HEK293T (cell line): ENCODE results near the gene SLC9A9.

Experiments used
- CTCF ChIA-PET: fragments of 350-600 bp; formaldehyde crosslinking; extraction: SDS; loops from one replicate; lab custom pipeline; 2021; ENCODE audit warnings: antibody characterized with exemption, inconsistent platforms; lab: Yijun Ruan, JAX
- POLR2A ChIA-PET: fragments of 350-600 bp; formaldehyde crosslinking; extraction: SDS; loops from one replicate; lab custom pipeline; 2020; ENCODE audit warnings: antibody characterized with exemption, inconsistent platforms; lab: Yijun Ruan, JAX
- DNase-seq: peaks from one replicate; pipeline ENCODE4 v3.0.0; 2012; ENCODE audit warnings: mixed read lengths; ENCODE audit errors: extremely low spot score
- ARNT ChIP-seq: fragments of 450-650 bp; IDR thresholded peaks from 2 replicates; pipeline ENCODE4 v1.6.1; 2017; ENCODE audit warnings: mild to moderate bottlenecking
- BHLHE40 ChIP-seq: fragments of 450-650 bp; IDR thresholded peaks from 2 replicates; pipeline ENCODE4 v1.6.1; 2016; ENCODE audit warnings: mild to moderate bottlenecking, moderate library complexity, borderline replicate concordance
- CTBP1 ChIP-seq: fragments of 450-650 bp; IDR thresholded peaks from 2 replicates; pipeline ENCODE4 v1.6.1; 2016; ENCODE audit warnings: borderline replicate concordance
- ELF4 ChIP-seq: fragments of 450-650 bp; IDR thresholded peaks from 2 replicates; pipeline ENCODE4 v1.6.1; 2017; ENCODE audit warnings: antibody characterized with exemption
- FOXA1 ChIP-seq: fragments of 450-650 bp; IDR thresholded peaks from 2 replicates; pipeline ENCODE4 v1.6.1; 2016; ENCODE audit warnings: mild to moderate bottlenecking
- FOXK2 ChIP-seq: fragments of 450-650 bp; IDR thresholded peaks from 2 replicates; pipeline ENCODE4 v1.6.1; 2016; ENCODE audit warnings: mild to moderate bottlenecking
- FOXM1 ChIP-seq: fragments of 450-650 bp; IDR thresholded peaks from 2 replicates; pipeline ENCODE4 v1.6.1; 2017; ENCODE audit warnings: mild to moderate bottlenecking, borderline replicate concordance
- HDGF ChIP-seq: fragments of 450-650 bp; IDR thresholded peaks from 2 replicates; pipeline ENCODE4 v1.6.1; 2017; ENCODE audit warnings: antibody characterized with exemption, borderline replicate concordance
- L3MBTL2 ChIP-seq: fragments of 450-650 bp; conservative IDR thresholded peaks from 2 replicates; pipeline ENCODE4 v1.6.1; 2016; ENCODE audit warnings: mild to moderate bottlenecking
- LEF1 ChIP-seq: fragments of 450-650 bp; IDR thresholded peaks from 2 replicates; pipeline ENCODE4 v1.6.1; 2017; ENCODE audit warnings: mild to moderate bottlenecking, borderline replicate concordance
- NFRKB ChIP-seq: fragments of 450-650 bp; IDR thresholded peaks from 2 replicates; pipeline ENCODE4 v1.6.1; 2016; ENCODE audit warnings: mild to moderate bottlenecking, moderate library complexity
- SP1 ChIP-seq: fragments of 450-650 bp; IDR thresholded peaks from 2 replicates; pipeline ENCODE4 v1.6.1; 2017
- SUZ12 ChIP-seq: fragments of 450-650 bp; IDR thresholded peaks from 2 replicates; pipeline ENCODE4 v1.6.1; 2016; ENCODE audit warnings: mild to moderate bottlenecking
- TARDBP ChIP-seq: fragments of 450-650 bp; IDR thresholded peaks from 2 replicates; pipeline ENCODE4 v1.6.1; 2016
- ZNF384 ChIP-seq: fragments of 450-650 bp; IDR thresholded peaks from 2 replicates; pipeline ENCODE4 v1.6.1; 2016
- TF ChIP-seq, protein P1 (sequence below): fragments of 450-650 bp; IDR thresholded peaks from 2 replicates; pipeline ENCODE4 v1.6.1; 2016

Gene SLC9A9

DNA sequence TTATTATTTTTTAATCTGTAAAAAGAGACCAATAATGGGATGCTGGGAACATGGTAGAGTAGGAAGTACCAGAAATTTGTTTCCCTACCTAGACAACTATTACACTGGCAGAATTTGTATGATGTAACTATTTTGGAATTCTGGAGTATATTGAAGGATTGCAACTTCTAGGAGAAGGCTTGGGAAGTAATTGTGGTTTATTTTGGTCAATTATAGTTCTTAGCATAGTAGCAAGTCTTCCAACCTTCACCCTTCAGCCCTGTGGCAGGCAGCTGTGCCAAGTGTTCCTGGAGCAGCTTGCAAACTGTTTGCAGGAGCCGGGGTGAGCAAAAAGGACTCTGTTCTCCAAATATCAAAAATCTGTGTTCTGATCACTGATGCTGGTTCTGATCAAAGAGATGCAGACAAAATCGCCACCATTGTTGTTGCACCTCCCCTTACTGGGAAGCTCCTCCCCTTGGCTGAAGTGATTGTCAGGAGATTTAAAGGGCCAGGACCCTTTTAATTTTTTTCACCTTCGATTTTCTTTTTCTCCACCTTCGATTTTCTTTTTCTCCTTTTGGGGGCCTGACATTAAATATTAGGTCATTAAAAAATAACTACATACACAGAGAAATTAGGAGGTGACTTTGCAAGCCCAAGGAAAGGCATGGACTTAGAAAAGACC lies 363.3 kb downstream of the SLC9A9 start:
- CTCF ChIA-PET = no interaction called here
- POLR2A ChIA-PET = no interaction called here
- TF ChIP-seq SUZ12 (no peak), FOXA1 (no peak), LEF1 (no peak), L3MBTL2 (no peak), TARDBP (no peak), NFRKB (no peak), FOXK2 (no peak), ARNT (no peak), CTBP1 (no peak), SP1 (no peak), ELF4 (no peak), HDGF (no peak), ZNF384 (no peak), FOXM1 (no peak), BHLHE40 (no peak)
- TF ChIP-seq, protein P1, sequence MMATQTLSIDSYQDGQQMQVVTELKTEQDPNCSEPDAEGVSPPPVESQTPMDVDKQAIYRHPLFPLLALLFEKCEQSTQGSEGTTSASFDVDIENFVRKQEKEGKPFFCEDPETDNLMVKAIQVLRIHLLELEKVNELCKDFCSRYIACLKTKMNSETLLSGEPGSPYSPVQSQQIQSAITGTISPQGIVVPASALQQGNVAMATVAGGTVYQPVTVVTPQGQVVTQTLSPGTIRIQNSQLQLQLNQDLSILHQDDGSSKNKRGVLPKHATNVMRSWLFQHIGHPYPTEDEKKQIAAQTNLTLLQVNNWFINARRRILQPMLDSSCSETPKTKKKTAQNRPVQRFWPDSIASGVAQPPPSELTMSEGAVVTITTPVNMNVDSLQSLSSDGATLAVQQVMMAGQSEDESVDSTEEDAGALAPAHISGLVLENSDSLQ = no peak
- peak; percentile 46 for DNase-seq

DNA sequence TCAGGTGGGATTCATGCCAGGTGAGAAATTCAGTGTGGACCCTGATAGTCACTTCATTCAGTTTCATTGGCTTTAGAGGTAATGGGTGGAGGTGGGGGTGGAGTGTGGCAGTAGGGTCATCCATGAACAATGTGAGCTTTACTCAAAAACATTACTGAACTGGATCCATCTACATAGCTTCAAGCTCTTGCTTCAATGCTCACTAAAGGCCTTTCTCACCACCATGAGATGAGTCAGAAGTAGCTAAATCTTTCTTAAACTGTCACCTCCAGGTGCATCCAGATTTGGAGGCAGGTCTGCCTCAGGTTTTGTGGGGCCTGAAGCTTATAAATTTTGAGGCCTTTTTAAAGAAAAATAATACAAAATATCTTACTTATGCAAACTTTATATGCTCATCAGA lies 365.1 kb downstream of the SLC9A9 start:
- DNase-seq = no peak
- CTCF ChIA-PET = no interaction called here
- TF ChIP-seq NFRKB (no peak), TARDBP (no peak), LEF1 (no peak), ARNT (no peak), HDGF (no peak), FOXM1 (no peak), SUZ12 (no peak), L3MBTL2 (no peak), SP1 (no peak), CTBP1 (no peak), FOXK2 (no peak), ZNF384 (no peak), ELF4 (no peak), BHLHE40 (no peak)
- TF ChIP-seq, protein P1 = no peak
- POLR2A ChIA-PET = no interaction called here

DNA sequence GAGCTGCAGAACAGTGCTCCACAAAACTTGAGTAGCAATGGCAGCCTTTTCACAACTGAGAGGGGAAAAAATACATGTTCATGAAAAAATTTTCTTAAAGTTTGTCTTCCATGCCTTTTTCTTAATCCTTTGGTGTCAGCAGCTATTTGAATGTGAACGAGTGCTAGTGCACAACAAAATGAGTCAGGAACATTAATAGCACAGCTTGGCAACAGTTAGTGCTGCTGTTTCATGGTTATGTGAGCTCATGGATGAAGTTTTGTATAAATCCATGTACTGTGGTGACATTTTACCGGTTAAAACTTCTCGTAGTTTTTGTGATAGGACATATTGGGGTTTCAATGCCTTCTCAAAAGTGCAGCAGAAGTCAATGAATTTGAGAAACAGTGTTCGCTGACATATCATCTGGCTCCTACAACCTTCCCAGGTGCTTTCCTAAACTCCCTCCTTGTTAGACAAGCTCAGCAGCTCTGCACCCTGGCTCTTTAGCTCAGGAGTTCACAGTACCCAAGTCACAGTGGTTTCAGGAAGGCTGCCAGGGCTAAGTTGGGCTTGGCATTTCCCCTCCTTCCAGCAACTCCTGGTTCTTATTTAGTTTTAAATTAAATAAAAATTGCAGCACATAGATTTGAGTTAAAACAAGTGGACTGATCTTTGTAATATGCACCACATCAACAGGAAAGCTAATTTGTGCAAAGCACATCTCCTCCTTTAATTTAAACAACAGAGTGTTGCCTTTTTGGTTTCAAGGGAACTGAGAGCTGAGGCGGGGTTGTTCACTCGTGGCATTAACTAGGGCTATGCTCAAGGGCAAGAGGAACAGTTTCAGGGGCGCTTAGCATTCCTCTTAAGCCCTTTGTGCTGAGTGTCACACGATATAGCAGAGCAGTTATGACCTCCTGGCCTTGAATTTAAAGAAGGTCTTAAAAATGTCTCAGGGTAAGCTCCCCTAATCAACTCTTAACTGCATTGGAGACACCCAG lies 365.9 kb downstream of the SLC9A9 start:
- ChIA-PET CTCF (interaction anchor here (0.6 kb wide), 2 partner anchors 23 to 145 kb away, joined by 3 read pairs; no protein-coding TSS in a partner anchor), POLR2A (no interaction called here)
- TF ChIP-seq SP1 (no peak), LEF1 (no peak), FOXK2 (no peak), FOXA1 (no peak), TARDBP (no peak), SUZ12 (no peak), CTBP1 (no peak), HDGF (no peak), L3MBTL2 (no peak), NFRKB (no peak), FOXM1 (no peak), ARNT (no peak)
- TF ChIP-seq, protein P1 = no peak
- no peak for DNase-seq

DNA sequence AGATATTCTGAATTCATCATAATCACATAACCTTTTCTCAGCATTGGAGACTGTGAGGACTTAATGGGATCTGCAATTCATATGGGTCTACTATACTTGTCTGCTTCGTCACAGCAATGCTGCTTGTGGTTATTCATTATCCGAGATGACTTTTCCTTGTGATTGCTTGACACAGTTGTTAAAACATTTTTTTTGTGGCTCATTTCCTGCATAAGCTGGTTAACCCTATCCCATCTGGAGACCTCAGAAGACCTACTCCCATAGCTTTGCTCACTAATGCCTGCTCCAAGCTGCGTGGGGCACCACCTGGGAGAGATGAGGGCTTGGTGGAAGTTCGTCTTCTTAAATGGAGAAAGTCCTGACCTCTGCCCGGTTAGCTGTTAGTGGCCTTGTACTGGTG lies 367.9 kb downstream of the SLC9A9 start:
- POLR2A ChIA-PET = no interaction called here
- CTCF ChIA-PET = no interaction called here
- no peak for TF ChIP-seq CTBP1
- no peak for TF ChIP-seq LEF1
- TF ChIP-seq, protein P1 = no peak
- no peak for TF ChIP-seq HDGF
- TF ChIP-seq NFRKB = no peak
- no peak for TF ChIP-seq L3MBTL2
- TF ChIP-seq BHLHE40 = no peak
- TF ChIP-seq ARNT = no peak
- TF ChIP-seq FOXM1 = no peak
- TF ChIP-seq ELF4 = no peak
- TF ChIP-seq TARDBP = no peak
- TF ChIP-seq SP1 = no peak
- no peak for TF ChIP-seq FOXK2
- no peak for TF ChIP-seq ZNF384
- no peak for TF ChIP-seq FOXA1
- no peak for DNase-seq
